HEK293 (cell line): ENCODE results near the gene SLC35F5.

Experiments used
- CTCF ChIA-PET: fragments of 350-600 bp; formaldehyde crosslinking; extraction: SDS; loops from one replicate; lab custom pipeline; 2021; ENCODE audit warnings: antibody characterized with exemption; lab: Yijun Ruan, JAX
- POLR2A ChIA-PET: fragments of 300-600 bp; formaldehyde crosslinking; extraction: SDS; loops from one replicate; lab custom pipeline; 2020; ENCODE audit warnings: antibody characterized with exemption, inconsistent platforms; lab: Yijun Ruan, JAX
- H3K27ac ChIP-seq: fragments of 200-500 bp; sonication (Bioruptor generic); 2 replicates; pipeline ENCODE4 v1.5.1; 2014; ENCODE audit warnings: low read depth, low read length, control low read depth, inconsistent platforms; ENCODE audit errors: extremely low read depth
- H3K36me3 ChIP-seq, 2 experiments: fragments of 200-500 bp in 1 of 2; sonication (Bioruptor generic) in 1 of 2; 1 replicate in 1 of 2; 2 replicates in 1 of 2; pipeline ENCODE4 v1.5.1; 2014 to 2017; ENCODE audit warnings: inconsistent platforms in 2 of 2, low read length in 2 of 2; ENCODE audit not compliant: control insufficient read depth in 2 of 2, insufficient read depth in 1 of 2
- H3K4me1 ChIP-seq: fragments of 200-500 bp; sonication (Bioruptor generic); 2 replicates; pipeline ENCODE4 v1.5.1; 2014; ENCODE audit warnings: mild to moderate bottlenecking, low read length, inconsistent platforms; ENCODE audit not compliant: control insufficient read depth, insufficient read depth
- H3K4me3 ChIP-seq: 2 replicates; pipeline ENCODE4 v1.5.1; 2011; ENCODE audit warnings: low read depth, mild to moderate bottlenecking, control low read depth, low read length, moderate library complexity
- H3K9me3 ChIP-seq: fragments of 200-500 bp; sonication (Bioruptor generic); 2 replicates; pipeline ENCODE4 v1.5.1; 2014; ENCODE audit warnings: low read depth, low read length, inconsistent platforms; ENCODE audit not compliant: control insufficient read depth, insufficient read depth
- IKZF3 ChIP-seq: fragments of 450-650 bp; IDR thresholded peaks from 2 replicates; pipeline ENCODE4 v1.5.0; 2018; ENCODE audit warnings: missing biosample characterization, mild to moderate bottlenecking, missing genetic modification characterization, moderate library complexity
- KLF7 ChIP-seq: fragments of 450-650 bp; formaldehyde crosslinking; IDR thresholded peaks from 2 replicates; pipeline ENCODE4 v1.5.1; 2016; ENCODE audit warnings: missing biosample characterization, missing genetic modification characterization, borderline replicate concordance
- WT1 ChIP-seq: fragments of 450-650 bp; formaldehyde crosslinking; IDR thresholded peaks from 2 replicates; pipeline ENCODE4 v1.5.1; 2016; ENCODE audit warnings: missing biosample characterization, missing genetic modification characterization
- ZNF274 ChIP-seq, 2 experiments: fragments of 200-500 bp in 1 of 2; fragments of 450-650 bp in 1 of 2; sonication (Bioruptor generic) in 1 of 2; formaldehyde crosslinking in 1 of 2; IDR thresholded peaks; 2 replicates each; pipeline versions ENCODE4 v1.5.1 to v1.6.1; 2014 to 2016; ENCODE audit warnings: borderline replicate concordance in 1 of 2, inconsistent platforms in 1 of 2, low read length in 1 of 2, missing biosample characterization in 1 of 2, missing genetic modification characterization in 1 of 2
- ZNF341 ChIP-seq: fragments of 450-650 bp; formaldehyde crosslinking; IDR thresholded peaks from 2 replicates; pipeline ENCODE4; 2016; ENCODE audit warnings: low read depth, missing biosample characterization, missing genetic modification characterization
- ZNF433 ChIP-seq: fragments of 450-650 bp; formaldehyde crosslinking; IDR thresholded peaks from 2 replicates; pipeline ENCODE4 v1.5.1; 2016; ENCODE audit warnings: missing biosample characterization, missing genetic modification characterization, low read depth
- ZNF629 ChIP-seq: fragments of 450-650 bp; formaldehyde crosslinking; IDR thresholded peaks from 2 replicates; pipeline ENCODE4 v1.5.1; 2017; ENCODE audit warnings: missing biosample characterization, missing genetic modification characterization
- TF ChIP-seq, protein P1 (sequence below): fragments of 450-650 bp; formaldehyde crosslinking; IDR thresholded peaks from 2 replicates; pipeline ENCODE4 v1.5.1; 2017; ENCODE audit warnings: missing biosample characterization, missing genetic modification characterization
- TF ChIP-seq, protein P2 (sequence below): fragments of 450-650 bp; formaldehyde crosslinking; IDR thresholded peaks from 2 replicates; pipeline ENCODE4 v1.5.1; 2016; ENCODE audit warnings: missing biosample characterization, missing genetic modification characterization, borderline replicate concordance
- TF ChIP-seq, protein P3 (sequence below): fragments of 450-650 bp; IDR thresholded peaks from 2 replicates; pipeline ENCODE4 v1.5.1; 2018; ENCODE audit warnings: missing biosample characterization, missing genetic modification characterization
- TF ChIP-seq, protein P4 (sequence below): fragments of 450-650 bp; formaldehyde crosslinking; IDR thresholded peaks from 2 replicates; pipeline ENCODE4 v1.5.1; 2017; ENCODE audit warnings: missing biosample characterization, missing genetic modification characterization
- TF ChIP-seq, protein P5 (sequence below): fragments of 450-650 bp; formaldehyde crosslinking; IDR thresholded peaks from 2 replicates; pipeline ENCODE4 v1.5.0; 2017; ENCODE audit warnings: missing biosample characterization, missing genetic modification characterization, borderline replicate concordance

SLC35F5 gene

DNA sequence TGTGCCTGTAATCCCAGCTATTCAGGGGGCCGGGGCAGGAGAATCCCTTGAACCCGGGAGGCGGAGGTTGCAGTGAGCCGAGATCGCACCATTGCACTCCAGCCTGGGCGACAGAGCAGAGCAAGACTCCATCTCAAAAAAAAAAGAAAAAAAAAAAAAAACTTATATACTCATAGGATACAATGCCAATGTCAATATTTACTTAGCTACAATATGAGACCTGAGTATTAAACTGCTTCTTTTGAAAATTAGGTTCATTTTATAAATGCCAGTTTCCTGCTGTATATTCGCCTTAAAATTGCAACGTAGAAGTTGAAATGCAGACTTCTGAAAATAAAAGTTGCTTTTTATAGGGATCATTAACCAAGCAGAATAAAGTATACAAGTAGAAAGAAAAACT is 2.3 kb downstream of the SLC35F5 start (continued):
- no peak for TF ChIP-seq ZNF274 (IDR thresholded peaks at IDR 0.05; ENCODE audit: low read length)
- TF ChIP-seq ZNF274 (tag by site-specific recombination; IDR thresholded peaks at IDR 0.05; ENCODE audit: borderline replicate concordance): no peak

DNA sequence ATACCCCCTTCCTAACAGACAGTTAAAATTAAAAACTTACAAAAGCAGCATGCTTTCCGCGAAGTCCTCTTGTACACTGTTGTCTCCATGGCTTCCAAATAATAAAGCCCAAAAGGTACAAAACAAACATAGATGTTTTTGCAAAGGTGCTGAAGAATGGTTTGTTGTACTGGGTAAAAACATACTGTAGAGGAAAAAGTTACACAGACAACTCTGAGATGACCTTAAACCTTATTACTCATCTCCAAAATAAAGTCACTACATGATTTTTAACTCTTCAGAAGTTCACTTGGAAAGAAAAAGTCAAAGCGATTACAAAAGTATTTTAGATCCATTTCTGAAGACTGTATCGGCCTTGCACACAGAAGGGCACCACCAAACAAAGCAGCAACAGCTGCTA is 6.1 kb downstream of the SLC35F5 start:
- Histone ChIP-seq H3K27ac (no peak overlapping the region), H3K9me3 (no peaks in the 10 kb centered on the region), H3K4me1 (peaks cover 3% of the 10 kb centered on the region), H3K4me3 (no peak overlapping the region), H3K36me3 (peaks cover 43 to 56% of the 10 kb centered on the region in 2 experiments)
- ChIA-PET CTCF (no interaction called here), POLR2A (no interaction called here)
- TF ChIP-seq ZNF341 (tag by site-specific recombination) (no peak), ZNF629 (no peak), KLF7 (tag by site-specific recombination) (no peak), ZNF433 (tag by site-specific recombination) (no peak)
- TF ChIP-seq, protein P1, sequence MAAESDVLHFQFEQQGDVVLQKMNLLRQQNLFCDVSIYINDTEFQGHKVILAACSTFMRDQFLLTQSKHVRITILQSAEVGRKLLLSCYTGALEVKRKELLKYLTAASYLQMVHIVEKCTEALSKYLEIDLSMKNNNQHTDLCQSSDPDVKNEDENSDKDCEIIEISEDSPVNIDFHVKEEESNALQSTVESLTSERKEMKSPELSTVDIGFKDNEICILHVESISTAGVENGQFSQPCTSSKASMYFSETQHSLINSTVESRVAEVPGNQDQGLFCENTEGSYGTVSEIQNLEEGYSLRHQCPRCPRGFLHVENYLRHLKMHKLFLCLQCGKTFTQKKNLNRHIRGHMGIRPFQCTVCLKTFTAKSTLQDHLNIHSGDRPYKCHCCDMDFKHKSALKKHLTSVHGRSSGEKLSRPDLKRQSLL (tag by site-specific recombination): no peak
- TF ChIP-seq, protein P2, sequence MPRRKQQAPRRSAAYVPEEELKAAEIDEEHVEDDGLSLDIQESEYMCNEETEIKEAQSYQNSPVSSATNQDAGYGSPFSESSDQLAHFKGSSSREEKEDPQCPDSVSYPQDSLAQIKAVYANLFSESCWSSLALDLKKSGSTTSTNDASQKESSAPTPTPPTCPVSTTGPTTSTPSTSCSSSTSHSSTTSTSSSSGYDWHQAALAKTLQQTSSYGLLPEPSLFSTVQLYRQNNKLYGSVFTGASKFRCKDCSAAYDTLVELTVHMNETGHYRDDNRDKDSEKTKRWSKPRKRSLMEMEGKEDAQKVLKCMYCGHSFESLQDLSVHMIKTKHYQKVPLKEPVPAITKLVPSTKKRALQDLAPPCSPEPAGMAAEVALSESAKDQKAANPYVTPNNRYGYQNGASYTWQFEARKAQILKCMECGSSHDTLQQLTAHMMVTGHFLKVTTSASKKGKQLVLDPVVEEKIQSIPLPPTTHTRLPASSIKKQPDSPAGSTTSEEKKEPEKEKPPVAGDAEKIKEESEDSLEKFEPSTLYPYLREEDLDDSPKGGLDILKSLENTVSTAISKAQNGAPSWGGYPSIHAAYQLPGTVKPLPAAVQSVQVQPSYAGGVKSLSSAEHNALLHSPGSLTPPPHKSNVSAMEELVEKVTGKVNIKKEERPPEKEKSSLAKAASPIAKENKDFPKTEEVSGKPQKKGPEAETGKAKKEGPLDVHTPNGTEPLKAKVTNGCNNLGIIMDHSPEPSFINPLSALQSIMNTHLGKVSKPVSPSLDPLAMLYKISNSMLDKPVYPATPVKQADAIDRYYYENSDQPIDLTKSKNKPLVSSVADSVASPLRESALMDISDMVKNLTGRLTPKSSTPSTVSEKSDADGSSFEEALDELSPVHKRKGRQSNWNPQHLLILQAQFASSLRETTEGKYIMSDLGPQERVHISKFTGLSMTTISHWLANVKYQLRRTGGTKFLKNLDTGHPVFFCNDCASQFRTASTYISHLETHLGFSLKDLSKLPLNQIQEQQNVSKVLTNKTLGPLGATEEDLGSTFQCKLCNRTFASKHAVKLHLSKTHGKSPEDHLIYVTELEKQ (tag by site-specific recombination): no peak
- TF ChIP-seq, protein P3, sequence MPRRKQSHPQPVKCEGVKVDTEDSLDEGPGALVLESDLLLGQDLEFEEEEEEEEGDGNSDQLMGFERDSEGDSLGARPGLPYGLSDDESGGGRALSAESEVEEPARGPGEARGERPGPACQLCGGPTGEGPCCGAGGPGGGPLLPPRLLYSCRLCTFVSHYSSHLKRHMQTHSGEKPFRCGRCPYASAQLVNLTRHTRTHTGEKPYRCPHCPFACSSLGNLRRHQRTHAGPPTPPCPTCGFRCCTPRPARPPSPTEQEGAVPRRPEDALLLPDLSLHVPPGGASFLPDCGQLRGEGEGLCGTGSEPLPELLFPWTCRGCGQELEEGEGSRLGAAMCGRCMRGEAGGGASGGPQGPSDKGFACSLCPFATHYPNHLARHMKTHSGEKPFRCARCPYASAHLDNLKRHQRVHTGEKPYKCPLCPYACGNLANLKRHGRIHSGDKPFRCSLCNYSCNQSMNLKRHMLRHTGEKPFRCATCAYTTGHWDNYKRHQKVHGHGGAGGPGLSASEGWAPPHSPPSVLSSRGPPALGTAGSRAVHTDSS (tag by site-specific recombination): no peak

DNA sequence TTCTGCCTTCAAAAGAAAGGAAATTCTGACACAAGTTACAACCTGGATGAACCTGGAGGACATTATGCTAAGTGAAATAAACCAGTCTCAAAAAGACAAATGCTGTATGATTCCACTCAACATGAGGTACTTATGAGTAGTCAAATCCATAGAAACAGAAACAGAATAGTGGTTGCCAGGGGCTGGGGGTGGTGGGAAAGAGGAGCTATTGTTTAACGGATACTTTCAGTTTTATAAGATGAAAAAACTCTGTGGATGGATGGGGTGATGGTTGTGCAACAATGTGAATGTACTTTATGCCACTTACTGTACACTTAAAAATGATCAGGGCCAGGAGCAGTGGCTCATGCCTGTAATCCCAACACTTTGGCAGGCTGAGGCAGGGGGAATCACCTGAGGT is 15.4 kb downstream of the SLC35F5 start:
- TF ChIP-seq, protein P4, sequence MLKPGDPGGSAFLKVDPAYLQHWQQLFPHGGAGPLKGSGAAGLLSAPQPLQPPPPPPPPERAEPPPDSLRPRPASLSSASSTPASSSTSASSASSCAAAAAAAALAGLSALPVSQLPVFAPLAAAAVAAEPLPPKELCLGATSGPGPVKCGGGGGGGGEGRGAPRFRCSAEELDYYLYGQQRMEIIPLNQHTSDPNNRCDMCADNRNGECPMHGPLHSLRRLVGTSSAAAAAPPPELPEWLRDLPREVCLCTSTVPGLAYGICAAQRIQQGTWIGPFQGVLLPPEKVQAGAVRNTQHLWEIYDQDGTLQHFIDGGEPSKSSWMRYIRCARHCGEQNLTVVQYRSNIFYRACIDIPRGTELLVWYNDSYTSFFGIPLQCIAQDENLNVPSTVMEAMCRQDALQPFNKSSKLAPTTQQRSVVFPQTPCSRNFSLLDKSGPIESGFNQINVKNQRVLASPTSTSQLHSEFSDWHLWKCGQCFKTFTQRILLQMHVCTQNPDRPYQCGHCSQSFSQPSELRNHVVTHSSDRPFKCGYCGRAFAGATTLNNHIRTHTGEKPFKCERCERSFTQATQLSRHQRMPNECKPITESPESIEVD (tag by site-specific recombination): no peak
- TF ChIP-seq WT1: no peak
- TF ChIP-seq, protein P5, sequence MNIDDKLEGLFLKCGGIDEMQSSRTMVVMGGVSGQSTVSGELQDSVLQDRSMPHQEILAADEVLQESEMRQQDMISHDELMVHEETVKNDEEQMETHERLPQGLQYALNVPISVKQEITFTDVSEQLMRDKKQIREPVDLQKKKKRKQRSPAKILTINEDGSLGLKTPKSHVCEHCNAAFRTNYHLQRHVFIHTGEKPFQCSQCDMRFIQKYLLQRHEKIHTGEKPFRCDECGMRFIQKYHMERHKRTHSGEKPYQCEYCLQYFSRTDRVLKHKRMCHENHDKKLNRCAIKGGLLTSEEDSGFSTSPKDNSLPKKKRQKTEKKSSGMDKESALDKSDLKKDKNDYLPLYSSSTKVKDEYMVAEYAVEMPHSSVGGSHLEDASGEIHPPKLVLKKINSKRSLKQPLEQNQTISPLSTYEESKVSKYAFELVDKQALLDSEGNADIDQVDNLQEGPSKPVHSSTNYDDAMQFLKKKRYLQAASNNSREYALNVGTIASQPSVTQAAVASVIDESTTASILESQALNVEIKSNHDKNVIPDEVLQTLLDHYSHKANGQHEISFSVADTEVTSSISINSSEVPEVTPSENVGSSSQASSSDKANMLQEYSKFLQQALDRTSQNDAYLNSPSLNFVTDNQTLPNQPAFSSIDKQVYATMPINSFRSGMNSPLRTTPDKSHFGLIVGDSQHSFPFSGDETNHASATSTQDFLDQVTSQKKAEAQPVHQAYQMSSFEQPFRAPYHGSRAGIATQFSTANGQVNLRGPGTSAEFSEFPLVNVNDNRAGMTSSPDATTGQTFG: no peak
- no peak for TF ChIP-seq IKZF3 (tag by site-specific recombination)
- no peak for TF ChIP-seq ZNF341 (tag by site-specific recombination)
- Histone ChIP-seq H3K27ac (no peak overlapping the region), H3K36me3 (peaks cover 51 to 81% of the 10 kb centered on the region in 2 experiments), H3K9me3 (no peaks in the 10 kb centered on the region), H3K4me3 (no peak overlapping the region), H3K4me1 (no peaks in the 10 kb centered on the region)
- POLR2A ChIA-PET: interaction anchor here (0.7 kb wide), 1 partner anchor 982 kb away, joined by 3 read pairs; no protein-coding TSS in a partner anchor
- CTCF ChIA-PET: interaction anchor here (0.6 to 0.9 kb wide), 2 partner anchors 159 to 1014 kb away, joined by 3 read pairs; no protein-coding TSS in a partner anchor
